ENCODE measurements around the gene MAP3K10. TPM values are rescaled to one million over a fixed set of nuclear protein-coding genes. Genes with fewer than 3 reads are reported as not detected.

Gene MAP3K10
- 10 to 100 TPM; 15.8 to 25.7 TPM for total RNA-seq

GRCh38 chr19:40190891-40191835 lies at the start of gene MAP3K10:
Gene MAP3K10 (plus strand): TSS chr19:40191426. CDS start chr19:40192032, 606 bp downstream.
- H3K4me3 ChIP-seq: peak within 1 kb of the TSS; percentile 81 to 95
- no peaks in the 10 kb centered on the region for H3K9me3 ChIP-seq
- no peaks in the 10 kb centered on the region for H3K36me3 ChIP-seq (replicated peaks in 1 of 2; ENCODE audit: insufficient read depth in 1 of 2, low read depth in 2 of 2)
- peak within 1 kb of the TSS; percentile 71 to 97 (median 88) for H3K27ac ChIP-seq
- TF ChIP-seq POLR2A (IDR thresholded peaks at IDR 0.05): peak in 2 of 3 donors; percentile 42 to 43
- TF ChIP-seq, protein P1, sequence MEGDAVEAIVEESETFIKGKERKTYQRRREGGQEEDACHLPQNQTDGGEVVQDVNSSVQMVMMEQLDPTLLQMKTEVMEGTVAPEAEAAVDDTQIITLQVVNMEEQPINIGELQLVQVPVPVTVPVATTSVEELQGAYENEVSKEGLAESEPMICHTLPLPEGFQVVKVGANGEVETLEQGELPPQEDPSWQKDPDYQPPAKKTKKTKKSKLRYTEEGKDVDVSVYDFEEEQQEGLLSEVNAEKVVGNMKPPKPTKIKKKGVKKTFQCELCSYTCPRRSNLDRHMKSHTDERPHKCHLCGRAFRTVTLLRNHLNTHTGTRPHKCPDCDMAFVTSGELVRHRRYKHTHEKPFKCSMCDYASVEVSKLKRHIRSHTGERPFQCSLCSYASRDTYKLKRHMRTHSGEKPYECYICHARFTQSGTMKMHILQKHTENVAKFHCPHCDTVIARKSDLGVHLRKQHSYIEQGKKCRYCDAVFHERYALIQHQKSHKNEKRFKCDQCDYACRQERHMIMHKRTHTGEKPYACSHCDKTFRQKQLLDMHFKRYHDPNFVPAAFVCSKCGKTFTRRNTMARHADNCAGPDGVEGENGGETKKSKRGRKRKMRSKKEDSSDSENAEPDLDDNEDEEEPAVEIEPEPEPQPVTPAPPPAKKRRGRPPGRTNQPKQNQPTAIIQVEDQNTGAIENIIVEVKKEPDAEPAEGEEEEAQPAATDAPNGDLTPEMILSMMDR (IDR thresholded peaks at IDR 0.05): no peak
- H3K4me1 ChIP-seq: peaks cover 25% of the 10 kb centered on the region
- no peaks in the 10 kb centered on the region for H3K27me3 ChIP-seq
- WGBS, 2 donors: 0% methylated on average over 7 to 99 of the region's 116 CpGs
- ATAC-seq (peak; percentile 93), DNase-seq (peak; percentile 68 to 75 (median 72))
- intact Hi-C loops (cut with DNase I): no loop called here

- peak in 1 of 4 donors; percentile 23 for DNase-seq
- Histone ChIP-seq H3K27ac (no peak overlapping the region), H3K36me3 (replicated peaks in 1 of 2; ENCODE audit: insufficient read depth in 1 of 2, low read depth in 2 of 2) (no peaks in the 10 kb centered on the region), H3K9me3 (no peaks in the 10 kb centered on the region), H3K4me1 (no peaks in the 10 kb centered on the region), H3K27me3 (no peaks in the 10 kb centered on the region), H3K4me3 (no peak overlapping the region)
- TF ChIP-seq, protein P1 (IDR thresholded peaks at IDR 0.05): no peak
- no peak for TF ChIP-seq POLR2A (IDR thresholded peaks at IDR 0.05)
- no peak for ATAC-seq
- 42 to 44% methylated on average over 3 of the region's 3 CpGs for WGBS, 2 donors
- intact Hi-C loops (cut with DNase I): no loop called here
Measured at GRCh38 chr19:40141551-40141950, 49.7 kb upstream of the MAP3K10 start.

GRCh38 chr19:40143612-40144011 lies 47.6 kb upstream of the MAP3K10 start:
- TF ChIP-seq, protein P1 (IDR thresholded peaks at IDR 0.05): no peak
- TF ChIP-seq POLR2A (IDR thresholded peaks at IDR 0.05): no peak
- ATAC-seq: no peak
- peak in 1 of 4 donors; percentile 6 for DNase-seq
- intact Hi-C loops (cut with DNase I): no loop called here
- H3K4me1 ChIP-seq: no peaks in the 10 kb centered on the region
- no peak overlapping the region for H3K27ac ChIP-seq
- 48 to 52% methylated on average over 5 of the region's 5 CpGs for WGBS, 2 donors
- no peak overlapping the region for H3K4me3 ChIP-seq
- H3K27me3 ChIP-seq: peaks cover 0 to 3% of the 10 kb centered on the region in 2 donors
- H3K36me3 ChIP-seq (replicated peaks in 1 of 2; ENCODE audit: insufficient read depth in 1 of 2, low read depth in 2 of 2): no peaks in the 10 kb centered on the region
- H3K9me3 ChIP-seq: no peaks in the 10 kb centered on the region

- Histone ChIP-seq H3K9me3 (no peaks in the 10 kb centered on the region), H3K4me3 (no peak overlapping the region), H3K4me1 (no peaks in the 10 kb centered on the region), H3K36me3 (replicated peaks in 1 of 2; ENCODE audit: insufficient read depth in 1 of 2, low read depth in 2 of 2) (no peaks in the 10 kb centered on the region), H3K27me3 (peaks cover 0 to 3% of the 10 kb centered on the region in 2 donors), H3K27ac (no peak overlapping the region)
- ATAC-seq (no peak), DNase-seq (no peak)
- no peak for TF ChIP-seq POLR2A (IDR thresholded peaks at IDR 0.05)
- TF ChIP-seq, protein P1 (IDR thresholded peaks at IDR 0.05): no peak
- 20 to 23% methylated on average over 5 of the region's 5 CpGs for WGBS, 2 donors
- intact Hi-C loops (cut with DNase I): no loop called here
Measured at GRCh38 chr19:40144151-40144550, 47.1 kb upstream of the MAP3K10 start.

All from body of pancreas (tissue), 4 donors.